Stimulated activated CD8-positive, alpha-beta memory T cell treated with anti-CD3 and anti-CD28 coated beads, Interleukin-15, amount 100 ng/mL, for 1 hour (primary cell): ENCODE results near the gene INTS13.
"Not testable (repeated sequence)": the region's sequence is repeated elsewhere in the genome, so short reads cannot be mapped to it uniquely, and the experiment has no call there.

Experiments
- DNase-seq: peaks from one replicate; pipeline ENCODE4 v3.0.0-alpha.2; 2020; ENCODE audit warnings: low read depth

Gene INTS13, protein sequence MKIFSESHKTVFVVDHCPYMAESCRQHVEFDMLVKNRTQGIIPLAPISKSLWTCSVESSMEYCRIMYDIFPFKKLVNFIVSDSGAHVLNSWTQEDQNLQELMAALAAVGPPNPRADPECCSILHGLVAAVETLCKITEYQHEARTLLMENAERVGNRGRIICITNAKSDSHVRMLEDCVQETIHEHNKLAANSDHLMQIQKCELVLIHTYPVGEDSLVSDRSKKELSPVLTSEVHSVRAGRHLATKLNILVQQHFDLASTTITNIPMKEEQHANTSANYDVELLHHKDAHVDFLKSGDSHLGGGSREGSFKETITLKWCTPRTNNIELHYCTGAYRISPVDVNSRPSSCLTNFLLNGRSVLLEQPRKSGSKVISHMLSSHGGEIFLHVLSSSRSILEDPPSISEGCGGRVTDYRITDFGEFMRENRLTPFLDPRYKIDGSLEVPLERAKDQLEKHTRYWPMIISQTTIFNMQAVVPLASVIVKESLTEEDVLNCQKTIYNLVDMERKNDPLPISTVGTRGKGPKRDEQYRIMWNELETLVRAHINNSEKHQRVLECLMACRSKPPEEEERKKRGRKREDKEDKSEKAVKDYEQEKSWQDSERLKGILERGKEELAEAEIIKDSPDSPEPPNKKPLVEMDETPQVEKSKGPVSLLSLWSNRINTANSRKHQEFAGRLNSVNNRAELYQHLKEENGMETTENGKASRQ

DNA sequence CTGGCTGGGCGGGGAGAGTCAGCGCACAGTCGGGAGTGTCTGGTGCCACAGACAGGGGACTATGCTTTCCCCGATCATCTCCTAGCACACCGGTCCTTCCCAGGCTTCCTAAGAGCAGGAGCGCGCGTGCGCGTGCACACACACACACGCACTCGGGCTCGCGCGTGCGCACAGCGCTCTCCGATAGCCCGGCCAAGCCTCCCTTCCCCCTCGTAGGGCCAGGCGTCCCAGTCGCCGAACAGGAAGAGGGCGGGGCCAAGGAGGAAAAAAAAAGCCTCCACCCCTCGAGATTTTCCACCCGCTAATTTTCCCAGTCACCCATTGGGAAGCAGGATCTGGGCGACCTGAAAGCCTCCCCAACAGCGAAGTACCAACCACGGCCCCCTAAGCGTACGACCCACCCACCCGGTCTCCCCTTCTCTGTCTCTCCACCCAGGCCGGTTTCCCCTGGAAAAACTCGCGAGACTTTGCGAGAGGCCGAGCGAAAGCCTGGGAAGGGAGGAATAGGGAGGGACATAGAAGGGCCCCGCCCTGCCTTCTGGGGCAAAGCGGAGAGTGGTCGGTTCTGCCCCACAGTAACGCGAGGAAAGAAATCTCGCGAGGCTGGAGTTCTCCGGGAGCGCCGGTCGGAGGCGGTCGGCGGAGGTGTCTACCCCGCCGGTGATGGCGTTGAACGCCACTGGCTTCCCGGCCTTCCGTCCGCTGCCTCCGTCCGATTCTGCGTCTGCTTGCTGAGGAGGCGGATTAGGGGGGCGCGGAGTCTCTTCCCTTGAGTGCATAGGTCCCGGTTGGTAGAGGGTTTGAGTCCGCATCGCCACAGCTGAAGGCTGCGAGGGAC lies at the start of gene INTS13, which contains the start of gene FGFR1OP2:
INTS13 (minus strand) TSS at position 119 of the 838 bp plus-strand sequence. CDS start 1,178 bp downstream, outside the sequence.
FGFR1OP2 (plus strand) TSS at position 608 of the 838 bp plus-strand sequence. CDS start 15,689 bp downstream, outside the sequence.
- DNase-seq: peak; percentile 93

- no peak for DNase-seq
These were observed 45.1 kb upstream of the INTS13 start for GRCh38 chr12:26982866-26983265.

DNA sequence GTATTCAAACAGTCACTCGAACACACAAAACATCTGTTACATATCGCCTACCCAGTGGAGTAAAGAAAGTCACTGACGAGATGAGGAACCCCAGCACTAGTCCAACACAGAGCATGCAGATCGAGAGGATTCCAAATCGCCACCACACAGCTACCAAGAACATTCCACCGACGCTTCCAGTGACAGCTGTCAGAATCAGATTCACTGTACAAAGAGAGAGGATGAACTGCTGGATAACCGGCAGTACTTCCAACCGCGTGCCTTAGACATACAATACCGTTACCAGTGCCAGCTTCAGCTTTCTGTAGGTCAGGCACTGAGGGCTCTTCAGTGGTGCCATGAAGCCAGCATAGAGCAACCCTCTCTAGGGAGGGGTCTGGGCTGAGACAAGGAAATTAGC lies 42.0 kb upstream of the INTS13 start:
- no peak for DNase-seq

GRCh38 chr12:26978801-26979200 lies 41.0 kb upstream of the INTS13 start:
- DNase-seq: no peak

GRCh38 chr12:26976687-26977086 lies 38.9 kb upstream of the INTS13 start:
- DNase-seq: no peak

GRCh38 chr12:26971963-26972362 lies 34.2 kb upstream of the INTS13 start:
- peak; percentile 15 for DNase-seq

GRCh38 chr12:26970136-26970535 lies 32.4 kb upstream of the INTS13 start:
- no peak for DNase-seq

DNA sequence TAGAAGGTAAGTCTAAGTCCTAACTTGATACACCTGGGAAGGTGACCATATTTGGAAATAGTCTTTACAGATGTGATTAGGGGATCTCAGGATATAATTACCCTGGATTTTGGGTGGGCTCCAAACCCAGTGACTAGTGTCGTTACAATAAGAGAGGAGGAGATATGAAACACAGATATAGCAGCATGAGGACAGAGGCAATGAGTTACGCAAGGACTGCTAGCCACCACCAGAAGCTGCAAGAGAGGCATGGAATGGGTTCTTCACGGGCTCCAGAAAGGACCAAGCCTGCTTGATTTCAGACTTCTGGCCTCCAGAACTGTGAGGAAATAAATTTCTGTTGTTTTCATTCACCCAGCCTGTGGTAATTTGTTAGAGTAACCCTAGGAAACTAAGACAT lies 29.1 kb upstream of the INTS13 start:
- no peak for DNase-seq

- DNase-seq: no peak
These were observed 25.6 kb upstream of the INTS13 start for GRCh38 chr12:26963413-26963812.

- DNase-seq: no peak
These were observed 24.0 kb upstream of the INTS13 start for GRCh38 chr12:26961803-26962202.

DNA sequence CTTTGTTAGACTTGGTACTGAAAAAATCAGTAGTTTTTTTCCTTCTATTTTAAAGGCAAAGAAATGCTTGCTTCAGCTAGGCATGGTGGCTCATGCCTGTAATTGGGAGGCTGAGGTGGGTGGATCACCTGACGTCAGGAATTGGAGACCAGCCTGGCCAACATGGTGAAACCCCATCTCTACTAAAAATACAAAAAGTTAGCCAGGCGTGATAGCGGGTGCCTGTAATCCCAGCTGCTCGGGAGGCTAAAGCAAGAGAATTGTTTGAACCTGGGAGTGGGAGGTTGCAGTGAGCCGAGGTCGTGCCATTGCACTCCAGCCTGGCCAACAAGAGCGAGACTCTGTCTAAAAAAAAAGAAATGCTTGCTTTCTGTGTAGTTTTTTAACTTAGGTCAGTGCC lies 23.6 kb upstream of the INTS13 start:
- DNase-seq: not testable (repeated sequence)

- no peak for DNase-seq
These were observed 16.2 kb upstream of the INTS13 start for GRCh38 chr12:26954027-26954426.

DNA sequence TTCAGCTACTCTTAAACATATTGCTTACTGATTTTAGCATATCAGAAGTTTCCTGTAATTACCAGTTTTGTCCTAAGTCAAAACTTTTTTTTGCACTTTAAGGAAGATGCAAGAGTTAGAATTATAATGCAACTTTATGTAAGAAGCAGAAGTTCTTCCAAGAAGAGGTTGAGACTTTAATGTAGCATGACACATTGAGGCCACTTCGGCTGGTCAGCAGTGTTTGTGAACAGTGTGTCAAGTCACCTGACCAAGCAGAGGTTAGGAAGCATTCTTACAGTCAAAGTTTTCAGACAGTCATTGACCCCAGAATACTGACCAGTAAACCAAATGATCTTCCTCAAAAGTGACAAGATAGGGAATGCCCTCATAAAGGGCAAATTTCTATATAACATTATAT lies 15.7 kb upstream of the INTS13 start:
- no peak for DNase-seq

- no peak for DNase-seq
These were observed 10.5 kb upstream of the INTS13 start for GRCh38 chr12:26948309-26948708.

GRCh38 chr12:26941215-26941594 lies 3.4 kb upstream of the INTS13 start:
- no peak for DNase-seq

DNA sequence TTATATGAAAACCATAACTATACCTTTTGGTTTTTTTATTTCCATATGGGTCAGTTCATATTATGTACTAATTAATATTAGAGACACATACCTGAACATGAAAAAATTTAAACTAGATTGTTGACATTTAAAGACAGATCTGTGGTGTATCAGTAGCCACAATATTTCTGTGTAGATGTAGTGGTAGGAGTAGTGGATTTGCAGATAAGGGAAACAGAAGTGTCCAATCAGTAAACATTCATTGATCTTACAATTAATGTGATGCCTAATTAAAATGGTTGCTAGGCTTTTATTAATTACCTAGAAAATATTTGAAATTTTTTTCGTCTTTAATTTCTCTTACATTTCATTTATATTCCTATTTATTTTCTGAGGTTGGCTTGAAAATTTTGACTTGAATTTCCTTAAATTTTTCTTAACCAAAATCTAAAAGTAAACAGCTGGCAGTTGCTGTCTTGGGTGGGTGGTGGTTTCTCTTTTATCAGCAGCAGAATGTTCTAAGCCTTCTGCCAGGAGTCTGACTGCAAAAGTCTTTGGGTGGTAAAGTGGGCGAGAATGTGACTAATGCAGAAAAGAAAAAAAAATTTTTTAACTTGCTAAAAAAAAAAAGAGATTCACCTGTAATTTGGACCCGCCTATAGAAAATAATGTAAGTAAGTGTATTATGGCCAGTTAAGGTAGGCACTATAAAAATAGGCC lies 2.9 kb upstream of the INTS13 start:
- no peak for DNase-seq

DNA sequence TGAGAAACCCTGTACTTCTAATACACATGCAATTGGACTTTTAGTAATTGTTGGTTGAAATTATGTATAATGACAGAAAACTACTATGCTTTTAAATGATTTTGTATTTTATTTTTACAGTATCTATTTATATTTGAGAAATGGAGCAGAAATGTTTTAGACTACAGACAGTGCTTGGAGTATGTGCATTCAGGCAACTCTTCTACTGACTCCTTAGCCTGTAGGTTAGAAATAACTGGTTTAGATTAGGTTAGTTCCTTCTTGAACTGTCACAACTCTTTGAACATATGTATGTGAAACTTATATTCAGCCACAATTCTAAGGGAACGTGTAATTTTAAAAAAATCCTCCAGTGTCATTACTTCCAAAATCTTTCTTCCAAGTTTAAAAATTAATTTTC lies 2.2 kb upstream of the INTS13 start:
- no peak for DNase-seq

DNA sequence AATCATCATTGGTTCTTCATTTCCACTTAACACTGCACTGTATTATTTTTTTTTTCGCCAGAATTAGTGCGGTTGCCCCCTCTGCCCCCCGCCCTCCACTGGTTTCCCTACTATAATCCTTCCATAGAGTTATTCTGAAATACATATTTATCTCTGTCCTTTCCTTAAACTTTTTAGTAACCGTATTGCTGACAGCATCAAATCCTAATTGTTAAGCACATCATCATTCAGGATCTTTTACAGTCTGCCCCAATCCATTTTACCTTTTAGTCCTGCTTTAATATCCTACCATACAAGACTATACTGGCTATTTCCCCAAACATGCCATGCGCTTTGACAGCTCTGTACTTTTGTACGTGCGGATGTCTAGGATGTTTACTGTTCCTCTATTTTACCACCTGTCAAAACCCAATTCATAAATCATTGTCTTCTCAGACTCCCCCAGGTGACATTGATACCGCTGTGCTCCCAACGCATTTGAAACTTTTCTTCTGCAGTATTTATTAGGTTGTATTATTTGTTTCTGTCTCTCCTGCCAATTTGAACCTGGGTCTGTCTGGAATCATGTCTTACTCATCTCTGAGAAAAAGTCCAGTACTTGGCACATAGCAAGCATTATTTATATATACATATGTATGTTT lies 1.5 kb upstream of the INTS13 start:
- no peak for DNase-seq

DNA sequence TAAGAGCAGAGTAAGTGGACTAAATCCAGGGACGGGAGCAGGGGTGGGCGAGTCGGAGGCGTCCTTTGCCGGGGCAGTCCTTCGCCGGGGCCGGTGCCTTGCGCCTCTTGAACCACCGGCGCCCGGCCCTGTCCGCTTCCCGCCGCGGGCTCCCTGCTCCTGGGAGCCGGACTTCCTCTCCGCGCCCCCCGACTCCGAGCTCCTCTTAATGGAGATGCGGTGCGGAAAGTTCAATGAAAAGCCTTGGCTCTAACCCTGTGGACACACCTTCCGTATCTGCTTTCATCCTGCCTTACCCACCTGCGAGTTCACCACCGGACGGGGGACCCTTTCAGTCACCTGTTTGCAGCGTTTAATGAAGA lies 901 bp upstream of the INTS13 start:
- no peak for DNase-seq

- no peak for DNase-seq
These were observed 328 bp downstream of the INTS13 start for GRCh38 chr12:26937443-26937862.
